GM21529 (cell line): Measurements from ENCODE around the gene CYP51A1.
A peak's percentile ranks its signal among the peaks of the same experiment; 100 is the strongest.
"Not testable (repeated sequence)": the region's sequence is repeated elsewhere in the genome, so short reads cannot be mapped to it uniquely, and the experiment has no call there.

Experiments used
- ATAC-seq: cut with Tn5 transposase; IDR thresholded peaks from one replicate; pipeline ENCODE4 v1.9.1; 2021; ENCODE audit not compliant: unreplicated experiment

CYP51A1 gene

DNA sequence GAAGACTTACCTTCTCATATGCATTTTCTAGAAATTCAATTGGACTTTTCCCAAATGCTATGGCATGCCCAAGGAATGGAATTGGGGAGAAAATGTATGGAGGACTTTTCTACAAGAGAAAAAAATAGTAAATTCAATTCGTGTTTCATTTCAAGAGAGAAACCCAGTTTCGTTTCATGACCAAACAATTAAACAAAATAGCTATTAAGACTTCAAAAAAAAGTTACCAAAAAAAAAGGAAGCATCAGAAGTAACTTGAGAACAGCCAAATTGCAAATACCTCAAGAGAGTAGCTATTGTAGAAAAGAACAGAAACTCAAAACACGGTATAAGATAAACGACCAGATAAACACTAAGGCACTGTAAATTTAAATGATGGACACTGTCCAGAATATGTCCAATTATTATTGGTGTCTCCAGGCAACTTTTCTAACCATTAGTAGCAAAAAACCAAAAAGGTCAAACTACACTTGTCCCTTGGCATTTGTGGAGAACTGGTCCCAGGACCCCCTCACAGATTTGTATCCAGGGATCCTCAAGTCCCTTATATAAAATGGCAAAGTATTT, 2.4 kb downstream of the CYP51A1 start:
- ATAC-seq, result no peak

DNA sequence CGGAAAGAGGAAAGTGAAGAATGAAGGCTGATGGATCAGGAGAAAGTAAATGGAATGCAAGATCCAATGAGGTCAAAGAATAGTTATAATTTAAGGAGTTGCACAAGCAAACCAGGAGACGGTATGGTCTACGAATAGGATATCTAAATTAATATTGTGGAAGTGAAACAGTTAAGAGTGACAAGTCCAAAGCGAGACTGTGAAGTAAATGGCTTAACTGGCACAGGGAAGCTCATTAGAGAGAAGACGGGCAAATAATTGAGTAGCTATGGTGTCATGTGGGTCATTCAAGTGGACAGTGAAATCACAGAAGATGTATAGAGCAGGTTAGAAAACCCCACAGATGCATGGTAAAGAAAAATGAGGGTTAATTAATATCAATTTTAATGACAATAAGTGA, 3.2 kb downstream of the CYP51A1 start:
- no peak for ATAC-seq

DNA sequence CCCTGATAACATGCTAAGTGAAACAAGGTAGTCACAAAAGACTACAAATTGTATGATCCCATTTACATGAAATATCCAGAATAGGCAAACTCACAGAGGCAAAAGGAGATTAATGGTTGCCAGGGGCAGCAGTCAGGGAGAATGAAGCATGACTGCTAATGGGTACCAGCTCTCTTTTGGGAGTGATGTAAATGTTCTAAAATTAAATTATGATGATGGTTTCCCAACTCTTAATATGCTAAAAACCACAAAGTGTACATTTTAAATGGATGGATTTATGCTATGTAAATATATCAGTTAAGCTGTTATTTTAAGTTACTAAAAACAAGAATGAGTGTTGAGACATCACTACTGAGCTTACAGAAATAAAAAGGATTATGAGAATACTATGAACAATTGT, 12.6 kb downstream of the CYP51A1 start:
- ATAC-seq, result no peak

DNA sequence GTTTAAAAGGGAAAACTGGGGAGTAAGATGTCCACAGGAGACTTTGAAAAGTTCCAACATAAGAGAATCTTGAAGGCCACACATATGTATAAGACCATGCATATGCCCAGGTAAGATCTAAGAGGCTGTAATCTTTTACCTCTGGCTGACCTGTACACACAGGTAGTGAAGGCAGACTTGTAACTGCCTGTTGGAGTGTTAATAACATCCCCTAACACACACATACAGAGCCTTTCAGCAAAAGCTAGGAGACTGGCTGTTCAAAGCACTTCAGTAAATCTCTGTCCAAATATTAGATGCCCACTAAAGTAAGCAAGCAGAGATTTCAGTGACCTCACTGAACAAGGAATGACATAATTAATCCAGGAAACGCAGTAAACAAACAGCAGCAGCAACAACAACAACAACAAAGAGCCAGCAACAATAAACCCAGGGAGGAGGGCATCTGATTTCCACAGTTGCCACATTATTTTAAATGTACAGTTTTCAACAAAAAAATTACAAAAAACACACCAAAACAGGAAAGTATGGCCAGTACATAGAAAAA, 15.0 kb downstream of the CYP51A1 start:
- ATAC-seq, result no peak

DNA sequence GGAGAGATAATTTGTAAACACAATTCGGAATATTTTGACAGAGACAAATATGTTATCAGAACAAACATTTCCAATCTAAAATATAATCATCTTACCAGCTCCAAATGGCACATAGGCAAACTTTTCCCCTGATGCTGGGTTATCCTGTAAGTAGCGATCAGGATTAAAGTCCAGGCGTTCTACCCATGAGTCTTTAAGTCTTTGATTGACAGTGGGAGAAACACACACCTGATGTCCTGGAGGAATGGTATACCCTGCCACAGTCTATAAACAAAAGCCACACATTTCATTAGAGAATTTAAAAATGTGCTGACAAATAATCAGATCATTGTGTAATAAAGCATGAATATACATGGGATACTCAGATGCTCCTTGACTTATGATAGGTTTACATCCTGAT, 17.3 kb downstream of the CYP51A1 start:
- ATAC-seq, result no peak

DNA sequence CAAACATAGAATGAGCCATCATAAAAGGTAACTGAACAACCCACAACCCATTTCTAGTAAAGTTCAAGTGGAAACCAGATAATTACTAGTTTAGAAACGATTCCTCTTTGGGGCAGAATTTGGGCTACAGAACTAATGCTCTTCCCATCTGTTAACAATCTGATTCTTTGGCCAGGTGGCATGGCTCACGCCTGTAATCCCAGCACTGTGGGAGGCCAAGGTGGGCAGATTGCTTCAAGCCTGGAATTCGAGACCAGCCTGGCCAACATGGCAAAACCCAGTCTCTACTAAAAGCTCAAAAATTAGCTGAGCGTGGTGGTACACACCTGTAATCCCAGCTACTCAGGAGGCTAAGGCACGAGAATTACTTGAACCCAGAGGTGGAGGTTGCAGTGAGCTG, 18.5 kb downstream of the CYP51A1 start:
- ATAC-seq, result no peak

DNA sequence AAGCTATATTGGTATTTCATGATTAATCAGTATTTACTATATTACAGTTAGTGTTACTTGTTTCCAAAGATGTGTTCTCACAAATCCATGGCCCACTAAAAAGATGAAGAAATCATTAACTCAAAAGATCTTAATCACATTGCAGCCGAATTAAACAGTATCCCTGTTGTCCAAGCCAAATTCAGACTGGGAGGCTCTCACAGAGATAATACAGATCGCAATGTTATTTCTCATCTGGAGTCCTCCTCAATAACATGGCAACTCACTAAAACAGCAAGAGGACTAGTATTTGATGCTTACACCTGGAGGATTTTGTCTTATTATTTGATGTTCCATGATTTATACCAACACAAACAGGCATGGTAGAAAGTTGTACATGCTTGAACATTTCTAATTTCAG, 23.4 kb downstream of the CYP51A1 start:
- ATAC-seq, result no peak

DNA sequence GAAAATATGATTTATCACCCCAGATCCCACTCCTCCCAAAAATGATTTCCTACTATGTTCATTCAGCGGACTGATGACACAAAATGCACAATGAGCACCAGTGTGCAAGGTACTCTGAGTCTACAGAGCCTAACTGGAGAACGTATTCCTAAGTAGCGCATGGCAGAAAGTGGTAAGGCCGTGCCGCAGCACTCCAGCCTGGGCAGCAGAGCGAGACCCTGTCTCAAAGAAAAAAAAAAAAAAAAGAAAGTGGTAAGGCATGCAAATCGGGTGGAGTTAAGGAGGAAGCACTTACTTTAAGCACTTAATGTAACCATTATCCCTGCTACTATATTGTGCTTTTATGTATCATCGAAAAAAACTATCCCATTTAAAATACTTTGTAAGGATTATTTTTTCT, 25.5 kb downstream of the CYP51A1 start:
- ATAC-seq, result no peak

DNA sequence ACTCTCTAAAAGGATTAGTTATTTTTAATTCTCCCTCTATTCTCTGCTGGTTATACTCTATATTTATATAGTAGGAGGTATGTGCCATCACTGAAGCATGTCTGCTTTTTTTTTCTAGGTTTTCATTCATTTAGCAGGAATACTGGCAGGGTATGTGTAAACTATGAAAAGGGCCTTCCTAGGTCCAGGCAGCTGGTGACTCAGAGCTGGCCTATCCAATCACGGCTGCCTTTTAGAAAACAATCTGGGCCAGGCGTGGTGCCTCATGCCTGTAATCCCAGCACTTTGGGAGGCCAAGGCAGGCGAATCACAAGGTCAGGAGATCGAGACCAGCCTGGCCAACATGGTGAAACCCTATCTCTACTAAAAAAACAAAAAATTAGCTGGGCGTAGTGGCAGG, 31.4 kb downstream of the CYP51A1 start:
- not testable (repeated sequence) for ATAC-seq

DNA sequence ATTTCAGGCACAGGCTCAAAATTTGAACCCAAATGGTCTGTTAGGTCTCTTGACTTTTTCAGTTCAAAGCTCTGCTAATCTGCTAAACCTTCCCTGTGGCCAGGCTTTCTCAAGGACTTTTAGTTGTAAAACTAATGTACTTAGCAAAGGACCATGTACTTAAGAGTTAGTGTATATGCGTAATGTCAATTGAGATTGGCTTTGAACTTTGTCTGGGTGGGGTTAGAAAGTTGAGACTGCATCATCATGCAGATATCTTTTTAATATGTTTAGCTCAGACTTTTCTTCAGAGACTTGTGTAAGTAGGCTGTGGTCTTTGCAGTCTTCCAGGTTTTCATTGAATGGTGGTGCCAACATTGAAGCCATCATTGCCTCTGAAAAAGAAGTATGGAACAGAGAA, 33.7 kb downstream of the CYP51A1 start:
- ATAC-seq, result no peak

DNA sequence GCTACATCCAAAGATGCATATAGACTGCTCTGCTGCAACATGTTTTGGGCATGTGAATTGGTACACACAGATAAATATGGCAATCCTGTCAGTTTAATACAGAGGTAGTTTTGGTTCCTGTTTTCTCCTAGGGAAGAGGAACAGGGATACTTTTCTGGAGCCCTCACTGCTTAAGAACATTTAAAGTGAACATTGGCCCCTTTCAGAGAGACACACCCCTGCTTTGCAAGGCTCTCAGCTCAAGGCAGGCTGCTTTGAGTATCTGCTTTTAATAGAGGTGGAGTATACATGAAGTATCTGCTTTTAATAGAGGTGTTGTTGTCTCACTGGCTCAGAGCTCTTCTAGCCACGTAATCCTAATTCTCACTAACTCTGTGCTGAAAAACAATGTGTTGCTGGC, 38.9 kb downstream of the CYP51A1 start:
- ATAC-seq, result no peak

DNA sequence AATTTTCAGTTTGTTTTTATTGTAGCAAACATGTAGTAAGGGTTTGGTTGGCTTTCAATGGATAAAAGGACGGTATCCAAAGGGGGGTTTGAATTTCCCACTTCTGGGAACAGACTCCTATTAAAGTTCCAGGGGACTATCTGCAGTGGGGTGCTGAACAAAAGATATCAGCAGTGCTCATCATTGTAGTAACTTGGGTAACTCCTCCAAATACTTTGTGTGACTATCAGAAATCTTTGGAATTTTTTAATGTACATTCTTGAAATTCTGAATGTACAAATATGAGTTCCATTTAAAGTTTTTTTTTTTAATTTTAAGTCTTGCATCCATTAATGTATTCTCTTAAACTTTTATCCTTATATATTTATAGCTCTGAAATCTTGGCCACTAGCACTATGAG, 42.1 kb downstream of the CYP51A1 start:
- no peak for ATAC-seq

DNA sequence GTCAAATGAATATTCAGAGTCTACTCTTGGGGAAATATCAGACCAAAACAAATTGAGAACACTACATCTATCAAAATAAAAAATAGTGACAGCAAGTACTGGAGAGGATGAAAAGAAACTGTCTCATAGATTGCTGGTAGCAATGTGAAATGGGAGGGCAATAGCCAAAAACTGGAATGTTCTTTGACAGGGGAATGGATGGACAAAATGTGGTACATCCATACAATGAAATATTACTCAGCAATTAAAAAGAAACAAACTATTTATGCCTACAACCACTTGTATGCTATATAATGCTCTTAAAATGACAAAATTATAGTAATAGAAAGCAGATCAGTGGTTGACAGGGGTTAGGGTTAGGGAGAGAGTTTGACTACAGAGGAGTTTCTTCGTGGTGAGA, 46.0 kb downstream of the CYP51A1 start:
- no peak for ATAC-seq

DNA sequence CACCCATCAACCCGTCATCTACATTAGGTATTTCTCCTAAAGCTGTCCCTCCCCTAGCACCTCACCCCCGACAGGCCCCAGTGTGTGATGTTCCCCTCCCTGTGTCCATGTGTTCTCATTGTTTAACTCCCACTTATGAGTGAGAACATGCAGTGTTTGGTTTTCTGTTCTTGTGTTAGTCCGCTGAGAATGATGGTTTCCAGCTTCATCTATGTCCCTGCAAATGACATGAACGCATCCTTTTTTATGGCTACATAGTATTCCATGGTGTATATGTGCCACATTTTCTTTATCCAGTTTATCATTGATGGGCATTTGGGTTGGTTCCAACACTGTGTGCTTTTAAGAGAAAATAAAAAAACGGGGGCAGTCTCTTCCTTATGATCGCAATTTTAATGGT, 50.4 kb downstream of the CYP51A1 start:
- not testable (repeated sequence) for ATAC-seq

DNA sequence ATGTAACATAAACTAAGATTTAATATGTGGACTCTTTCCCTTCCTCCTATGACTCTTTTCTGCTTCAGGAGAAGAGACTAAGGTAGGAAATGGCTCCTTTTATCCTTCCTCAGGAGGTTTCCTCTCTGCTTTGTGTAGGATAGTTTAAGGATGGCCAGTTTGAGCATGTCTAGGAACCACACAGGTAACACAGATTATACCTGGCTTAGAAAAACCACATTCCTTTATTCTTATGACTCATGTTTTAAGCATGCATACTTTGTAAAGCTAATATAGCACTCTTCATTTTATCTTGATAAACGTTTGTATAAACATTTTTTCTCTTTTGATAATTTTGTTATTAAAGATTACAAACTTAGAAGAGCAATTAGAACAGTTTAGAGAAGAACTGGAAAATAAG, 57.8 kb downstream of the CYP51A1 start:
- no peak for ATAC-seq

DNA sequence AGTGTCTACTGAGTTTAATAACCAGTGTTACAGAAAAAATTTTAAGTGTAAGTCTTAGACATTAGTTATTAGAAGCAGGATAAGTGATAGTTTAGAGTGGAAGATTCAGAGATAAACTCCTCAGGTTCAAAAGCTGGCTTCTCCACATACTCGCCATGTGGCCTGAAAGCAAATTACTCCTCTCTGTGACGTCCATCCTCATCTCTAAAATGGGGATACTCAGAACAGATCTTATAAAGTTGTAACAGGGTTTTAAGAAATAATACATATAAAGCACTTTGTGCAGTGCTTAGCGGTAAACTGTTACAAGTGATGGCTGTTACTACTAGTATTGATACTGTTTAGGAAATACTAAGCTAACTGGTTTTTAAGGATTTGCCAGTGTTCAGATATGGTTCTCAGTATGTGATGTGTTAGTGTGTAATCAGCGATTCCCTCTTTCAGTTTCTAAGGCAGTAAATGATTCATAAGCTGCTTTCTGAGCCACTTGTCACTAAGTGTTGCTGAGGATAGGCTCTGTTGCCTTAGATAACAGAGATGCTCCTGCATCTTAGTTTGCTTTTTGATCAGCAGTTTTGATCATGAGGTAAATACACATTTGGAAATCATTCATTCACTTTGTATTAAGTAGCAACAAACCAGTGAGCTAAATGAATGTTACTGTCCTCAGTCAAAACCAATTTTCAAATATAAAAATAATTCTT, 58.7 kb downstream of the CYP51A1 start:
- peak; percentile 96 for ATAC-seq

DNA sequence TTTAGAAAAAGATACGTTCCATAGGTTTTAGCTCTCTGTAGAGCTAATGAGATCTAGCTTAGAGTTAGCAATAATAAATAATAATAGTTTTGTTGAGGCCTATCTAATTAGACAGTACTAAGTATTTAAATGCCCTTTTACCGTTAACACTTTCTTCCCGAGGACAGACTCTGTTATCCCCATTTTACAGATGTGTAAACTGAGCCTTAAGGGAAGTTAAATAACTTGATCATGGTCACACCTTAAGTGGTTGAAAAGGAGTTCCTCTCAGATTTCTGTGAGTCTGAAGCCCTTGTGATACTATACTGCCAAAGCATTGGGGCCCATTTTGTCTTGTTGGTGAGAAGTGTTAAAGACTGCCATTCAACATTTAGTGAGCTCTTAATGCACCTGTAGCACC, 61.6 kb downstream of the CYP51A1 start:
- ATAC-seq, result no peak

DNA sequence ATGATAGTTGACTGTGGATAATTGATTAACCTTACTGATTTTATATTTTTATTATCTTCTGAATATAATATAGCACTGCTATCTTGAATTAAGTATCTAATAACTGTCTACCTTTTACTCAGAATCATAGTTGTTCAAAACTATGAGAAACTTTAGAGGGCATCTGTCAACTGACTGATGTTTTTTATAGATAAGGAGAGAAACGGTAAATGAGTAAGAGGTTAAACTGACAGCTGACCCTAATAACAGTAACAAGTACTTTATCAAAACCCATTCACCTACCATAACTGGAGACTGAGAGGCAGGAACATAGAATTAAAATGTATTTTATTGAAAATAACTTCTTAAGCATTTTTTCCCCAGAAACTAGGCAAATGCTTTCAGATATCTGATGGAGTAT, 62.2 kb downstream of the CYP51A1 start:
- ATAC-seq, result no peak

DNA sequence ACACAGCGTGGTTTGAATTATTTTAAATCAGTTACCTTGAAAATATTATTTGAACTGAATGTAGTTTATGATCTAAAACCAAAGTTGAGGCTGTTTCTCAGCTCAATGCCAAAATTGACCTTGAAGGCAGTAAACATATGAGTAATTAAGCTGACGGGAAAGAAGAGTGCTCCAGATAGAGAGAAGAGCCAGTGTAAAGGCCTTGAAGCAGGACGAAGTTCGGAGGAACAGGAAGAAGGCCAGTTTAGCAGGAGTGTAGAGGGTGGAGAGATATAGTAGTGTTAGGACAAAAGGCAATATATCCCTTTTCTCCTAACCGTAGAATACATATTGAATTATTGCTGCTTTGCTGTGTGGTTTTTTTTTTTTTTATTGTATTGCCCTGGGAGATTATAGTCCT, 63.2 kb downstream of the CYP51A1 start:
- ATAC-seq, result no peak

DNA sequence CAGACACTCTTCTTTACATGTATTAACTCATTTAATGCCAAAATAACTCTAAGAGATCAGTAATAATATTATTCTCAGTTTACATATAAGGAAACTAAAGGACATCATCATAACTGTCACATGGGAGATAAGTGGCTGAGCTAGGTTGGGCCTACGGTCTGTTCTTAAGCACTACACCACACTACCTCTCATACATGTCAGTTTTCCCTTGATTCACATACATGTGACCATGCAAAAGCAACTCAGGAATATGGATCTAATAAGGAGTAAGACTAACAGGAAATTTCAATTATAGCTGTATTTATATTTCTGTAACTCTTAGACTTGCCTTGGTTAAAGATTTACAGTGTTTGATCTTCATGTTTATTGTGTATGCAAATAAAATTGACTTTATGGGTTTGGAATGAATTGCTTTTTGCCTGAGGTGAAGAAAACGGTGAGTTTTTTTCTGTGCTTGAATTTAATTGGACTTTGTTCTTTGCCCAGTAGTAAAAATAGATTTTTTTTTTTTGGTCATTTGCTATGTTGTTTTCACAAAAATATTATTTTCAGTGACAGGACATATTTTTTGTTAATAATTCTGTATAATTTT, 69.7 kb downstream of the CYP51A1 start:
- no peak for ATAC-seq
